A549 treated with CpdA at 1 μM for 4 hours (cell line): ENCODE data around the gene ZFHX3. TPM values are rescaled to one million over a fixed set of nuclear protein-coding genes. Genes with fewer than 3 reads are reported as not detected.

Experiments
- total RNA-seq: library from RNA; stranded (reverse); fragments of 200-300 nt; extraction: Qiagen RNA extraction; gene quantifications from 5 replicates; pipeline ENCODE4 v1.2.3, GENCODE V29; 2022; ENCODE audit warnings: low read depth

ZFHX3 gene
- 5.7 to 7.8 TPM (median 6.7 TPM) in 5 replicates for total RNA-seq

GRCh38 chr16:73047536-73048291 is at the start of gene ZFHX3:
Gene ZFHX3 (minus strand): TSS chr16:73048128. CDS start chr16:72960145, 87,983 bp downstream.

